Upper lobe of right lung (tissue), 1 donor: Measurements from ENCODE around the gene HSH2D. TPM values are rescaled to one million over a fixed set of nuclear protein-coding genes. Genes with fewer than 3 reads are reported as not detected.

Source experiments
- ATAC-seq: fragments of 200-7000 bp; cut with Tn5 transposase; one replicate; pipeline ENCODE4 v1.9.1; 2020; ENCODE audit warnings: mild to moderate bottlenecking, moderate library complexity
- DNase-seq: peaks from one replicate; pipeline ENCODE4 v3.0.0-alpha.2; 2020
- H3K27ac ChIP-seq: fragments of 200-600 bp; one replicate; pipeline ENCODE4 v1.8.0; 2022
- H3K27me3 ChIP-seq: fragments of 200-600 bp; one replicate; pipeline ENCODE4 v1.8.0; 2022; ENCODE audit warnings: mild to moderate bottlenecking
- H3K36me3 ChIP-seq: fragments of 200-600 bp; one replicate; pipeline ENCODE4 v1.8.0; 2022
- H3K4me1 ChIP-seq: fragments of 200-600 bp; one replicate; pipeline ENCODE4 v1.8.0; 2022
- H3K4me3 ChIP-seq: fragments of 200-600 bp; one replicate; pipeline ENCODE4 v1.8.0; 2022; ENCODE audit warnings: mild to moderate bottlenecking
- H3K9me3 ChIP-seq: fragments of 200-600 bp; one replicate; pipeline ENCODE4 v1.8.0; 2022
- intact Hi-C: fragments of 100-400 bp; cut with DNase I; formaldehyde crosslinking; loops from one replicate; pipeline ENCODE4 v1.11.0; 2022
- total RNA-seq: library from RNA; stranded (reverse); fragmentation: NEBNext Ultra II Directional; extraction: Animal tissue kit (Norgen Biotek cat#: 25700); gene quantifications from one replicate; pipeline ENCODE4 v1.2.1, GENCODE V29; 2021
- TF ChIP-seq, protein P1 (sequence below): fragments of 200-600 bp; IDR thresholded peaks from one replicate; pipeline ENCODE4 v1.8.0; 2022; ENCODE audit warnings: antibody characterized with exemption
- donor health status: DM: no; HTN: yes; CAD: no; lungs with severe emphysema.

HSH2D gene
- total RNA-seq, 1 donor from 2014 or later, result 6.0 TPM

DNA sequence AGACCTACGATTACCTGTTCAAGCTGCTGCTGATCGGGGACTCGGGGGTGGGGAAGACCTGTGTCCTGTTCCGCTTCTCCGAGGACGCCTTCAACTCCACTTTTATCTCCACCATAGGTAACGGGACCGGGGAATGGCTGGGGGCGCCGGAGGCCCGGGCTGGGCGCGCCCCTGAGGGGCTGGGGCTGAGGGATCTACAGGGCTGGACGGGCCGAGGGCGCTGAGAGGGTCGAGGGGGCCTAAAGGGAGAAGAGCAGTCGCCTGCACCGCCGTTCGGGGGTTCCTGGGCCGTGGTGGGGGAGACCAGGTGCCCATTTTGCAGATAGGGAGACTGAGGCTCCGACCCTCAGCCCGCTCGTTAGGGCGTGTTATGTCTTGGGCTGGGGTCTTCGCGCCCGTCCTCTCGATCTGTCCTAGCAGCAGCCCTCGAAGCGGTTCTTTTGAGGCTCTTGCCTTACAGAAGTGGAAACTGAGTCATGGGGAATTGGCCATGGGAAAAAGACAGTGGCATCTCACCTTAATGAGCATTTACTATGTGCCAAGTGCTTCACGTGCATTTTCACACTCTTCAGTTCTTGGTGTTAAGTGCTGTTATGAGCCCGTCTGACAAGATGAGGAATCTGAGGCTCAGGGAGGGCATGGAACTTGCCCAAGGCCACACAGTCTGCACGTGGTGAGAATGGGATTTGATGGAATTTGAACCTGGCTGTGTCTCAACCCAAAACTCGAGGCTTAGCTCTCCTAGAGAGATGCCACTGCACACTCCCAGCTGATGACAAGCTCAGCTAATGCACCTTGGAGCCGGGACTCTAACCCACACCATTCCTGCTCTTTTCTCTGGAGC, 31.4 kb upstream of the HSH2D start:
- ATAC-seq, result peak; percentile 0
- DNase-seq, result no peak
- Histone ChIP-seq H3K36me3 (peaks cover 10% of the 10 kb centered on the region), H3K4me3 (peak overlapping the region; percentile 73), H3K27ac (peak overlapping the region; percentile 89), H3K27me3 (no peaks in the 10 kb centered on the region), H3K9me3 (no peaks in the 10 kb centered on the region), H3K4me1 (peaks cover 33% of the 10 kb centered on the region)
- TF ChIP-seq, protein P1, sequence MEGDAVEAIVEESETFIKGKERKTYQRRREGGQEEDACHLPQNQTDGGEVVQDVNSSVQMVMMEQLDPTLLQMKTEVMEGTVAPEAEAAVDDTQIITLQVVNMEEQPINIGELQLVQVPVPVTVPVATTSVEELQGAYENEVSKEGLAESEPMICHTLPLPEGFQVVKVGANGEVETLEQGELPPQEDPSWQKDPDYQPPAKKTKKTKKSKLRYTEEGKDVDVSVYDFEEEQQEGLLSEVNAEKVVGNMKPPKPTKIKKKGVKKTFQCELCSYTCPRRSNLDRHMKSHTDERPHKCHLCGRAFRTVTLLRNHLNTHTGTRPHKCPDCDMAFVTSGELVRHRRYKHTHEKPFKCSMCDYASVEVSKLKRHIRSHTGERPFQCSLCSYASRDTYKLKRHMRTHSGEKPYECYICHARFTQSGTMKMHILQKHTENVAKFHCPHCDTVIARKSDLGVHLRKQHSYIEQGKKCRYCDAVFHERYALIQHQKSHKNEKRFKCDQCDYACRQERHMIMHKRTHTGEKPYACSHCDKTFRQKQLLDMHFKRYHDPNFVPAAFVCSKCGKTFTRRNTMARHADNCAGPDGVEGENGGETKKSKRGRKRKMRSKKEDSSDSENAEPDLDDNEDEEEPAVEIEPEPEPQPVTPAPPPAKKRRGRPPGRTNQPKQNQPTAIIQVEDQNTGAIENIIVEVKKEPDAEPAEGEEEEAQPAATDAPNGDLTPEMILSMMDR, result no peak
- intact Hi-C loops, result no loop called here

DNA sequence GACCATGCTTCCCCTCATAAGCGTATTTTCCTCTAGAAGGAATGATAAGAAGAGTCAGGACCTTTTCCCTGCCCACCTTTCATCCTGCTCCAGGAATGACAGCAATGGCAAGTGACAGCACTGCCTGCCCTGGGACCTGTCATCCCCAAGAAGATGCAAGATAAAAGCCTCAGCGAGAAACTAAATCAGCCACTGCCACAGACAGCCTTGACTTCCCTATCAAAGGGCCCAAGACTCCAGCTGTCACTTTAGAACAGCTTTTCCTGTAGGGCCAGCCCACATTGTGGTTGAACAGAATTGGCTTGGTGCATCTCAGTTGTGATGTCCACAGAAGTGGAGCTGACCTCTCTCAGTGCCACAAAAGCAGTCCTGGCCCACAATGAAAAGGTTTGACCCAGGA, 30.7 kb upstream of the HSH2D start:
- Histone ChIP-seq H3K27ac (peak overlapping the region; percentile 89), H3K36me3 (peaks cover 12% of the 10 kb centered on the region), H3K4me1 (peaks cover 33% of the 10 kb centered on the region), H3K9me3 (no peaks in the 10 kb centered on the region), H3K4me3 (peak overlapping the region; percentile 73), H3K27me3 (no peaks in the 10 kb centered on the region)
- DNase-seq (no peak), ATAC-seq (no peak)
- TF ChIP-seq, protein P1, result no peak
- intact Hi-C loops, result no loop called here

DNA sequence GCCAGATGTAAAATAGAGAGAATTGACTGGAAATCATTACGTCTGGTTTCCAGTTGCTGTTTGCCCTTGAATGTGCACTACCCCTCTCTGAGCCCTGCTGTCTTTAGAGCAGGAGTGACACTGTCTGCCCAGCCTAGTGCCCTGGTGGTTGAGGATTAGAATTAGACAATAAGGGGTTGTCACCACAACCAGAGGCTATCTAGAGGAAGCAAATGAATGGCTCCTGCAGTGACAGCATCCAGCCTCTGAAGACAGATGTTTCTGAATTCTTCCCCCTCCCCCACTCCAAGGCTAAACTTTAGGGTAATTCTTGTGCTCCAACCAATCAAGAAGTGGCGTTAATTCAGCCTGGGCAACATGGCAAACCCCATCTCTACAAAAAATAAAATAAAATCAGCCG, 29.8 kb upstream of the HSH2D start:
- TF ChIP-seq, protein P1, result no peak
- intact Hi-C loops, result no loop called here
- H3K36me3 ChIP-seq, result peaks cover 22% of the 10 kb centered on the region
- H3K9me3 ChIP-seq, result no peaks in the 10 kb centered on the region
- DNase-seq (no peak), ATAC-seq (no peak)
- H3K4me1 ChIP-seq, result peaks cover 33% of the 10 kb centered on the region
- H3K4me3 ChIP-seq, result no peak overlapping the region
- H3K27me3 ChIP-seq, result no peaks in the 10 kb centered on the region
- no peak overlapping the region for H3K27ac ChIP-seq

DNA sequence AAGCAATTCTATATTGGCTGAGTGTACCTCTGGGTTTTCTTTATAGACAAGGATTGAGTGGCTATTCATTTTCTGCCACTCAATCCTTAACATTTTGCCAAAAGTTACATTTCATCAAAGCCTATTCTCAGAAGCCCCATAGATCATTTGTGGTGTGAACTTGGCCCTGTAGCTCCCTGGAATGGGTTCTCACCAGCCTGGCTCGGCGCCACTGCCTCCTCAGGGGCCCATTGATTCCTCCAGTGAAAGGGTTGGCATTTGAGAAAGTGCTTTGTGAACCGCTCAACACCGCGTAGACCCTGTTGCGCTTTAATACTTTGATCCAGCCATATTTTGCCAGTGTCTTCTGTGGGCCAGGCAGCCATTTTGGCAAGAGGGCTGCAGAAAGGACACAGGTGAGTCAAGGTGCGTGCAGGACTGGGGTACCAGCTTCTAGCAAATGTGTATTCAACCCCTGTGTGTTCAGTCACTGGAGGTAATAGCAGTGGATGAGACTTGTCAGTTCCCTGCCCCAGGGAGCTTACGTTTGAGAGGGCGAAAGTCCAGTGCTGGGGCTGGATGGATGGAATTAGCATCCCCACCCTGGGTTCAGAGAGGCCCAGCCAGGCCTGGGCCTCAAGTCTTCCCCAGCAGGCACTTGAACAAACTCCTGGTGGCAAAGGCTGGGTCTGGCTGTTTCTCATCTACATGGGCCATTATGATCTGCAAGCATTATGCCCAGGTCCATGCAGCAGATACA, 28.0 kb upstream of the HSH2D start:
- intact Hi-C loops, result no loop called here
- ATAC-seq, result no peak
- no peaks in the 10 kb centered on the region for H3K9me3 ChIP-seq
- no peak overlapping the region for H3K27ac ChIP-seq
- TF ChIP-seq, protein P1, result no peak
- DNase-seq, result no peak
- peaks cover 39% of the 10 kb centered on the region for H3K36me3 ChIP-seq
- peaks cover 37% of the 10 kb centered on the region for H3K4me1 ChIP-seq
- H3K4me3 ChIP-seq, result no peak overlapping the region
- H3K27me3 ChIP-seq, result no peaks in the 10 kb centered on the region

DNA sequence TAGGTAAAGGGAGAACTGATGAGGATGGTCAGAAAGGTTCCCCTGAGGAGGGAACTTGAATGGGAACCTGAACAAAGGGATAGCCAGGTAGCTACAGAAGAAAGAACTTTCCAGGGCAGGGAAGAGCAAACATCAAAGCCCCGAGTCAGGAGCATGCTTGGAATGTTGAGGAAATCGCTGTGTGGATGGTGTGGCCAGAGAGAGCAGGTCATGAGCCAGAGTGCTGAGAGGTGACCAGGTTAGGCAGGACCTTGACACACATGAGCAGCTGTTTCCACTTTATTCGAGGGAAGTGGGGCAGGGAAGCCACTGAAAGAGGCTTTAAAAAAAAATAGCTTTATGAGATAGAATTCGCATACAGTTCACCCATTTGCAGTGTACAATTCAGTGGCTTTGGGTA, 27.4 kb upstream of the HSH2D start:
- ATAC-seq (no peak), DNase-seq (no peak)
- Histone ChIP-seq H3K4me1 (peaks cover 37% of the 10 kb centered on the region), H3K27me3 (no peaks in the 10 kb centered on the region), H3K4me3 (no peak overlapping the region), H3K27ac (no peak overlapping the region), H3K9me3 (no peaks in the 10 kb centered on the region), H3K36me3 (peaks cover 45% of the 10 kb centered on the region)
- intact Hi-C loops, result no loop called here
- TF ChIP-seq, protein P1, result no peak
